T-helper 22 cell (primary cell): ENCODE data around the gene IFT80.

ENCODE experiments used
- DNase-seq: peaks from one replicate; pipeline ENCODE4 v3.0.0-alpha.2; 2020; ENCODE audit warnings: low read depth

IFT80 gene

DNA sequence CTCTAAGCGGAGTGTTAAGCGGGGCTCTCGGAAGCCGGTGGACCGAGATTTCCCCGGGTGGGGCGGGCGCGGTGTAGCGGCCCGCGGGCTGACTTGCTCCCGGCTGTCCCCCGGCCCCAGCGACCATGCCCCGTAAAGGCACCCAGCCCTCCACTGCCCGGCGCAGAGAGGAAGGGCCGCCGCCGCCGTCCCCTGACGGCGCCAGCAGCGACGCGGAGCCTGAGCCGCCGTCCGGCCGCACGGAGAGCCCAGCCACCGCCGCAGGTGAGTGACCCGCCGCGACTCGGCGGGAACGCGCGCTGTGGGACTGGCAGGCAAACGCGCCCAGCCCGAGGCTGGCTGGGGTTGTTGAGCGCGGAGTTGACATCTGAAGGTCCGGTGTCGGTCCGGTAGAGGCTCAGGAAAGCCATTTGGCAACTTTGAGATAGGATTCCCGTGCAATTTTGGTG, 1.7 kb upstream of the IFT80 start:
- DNase-seq = no peak

DNA sequence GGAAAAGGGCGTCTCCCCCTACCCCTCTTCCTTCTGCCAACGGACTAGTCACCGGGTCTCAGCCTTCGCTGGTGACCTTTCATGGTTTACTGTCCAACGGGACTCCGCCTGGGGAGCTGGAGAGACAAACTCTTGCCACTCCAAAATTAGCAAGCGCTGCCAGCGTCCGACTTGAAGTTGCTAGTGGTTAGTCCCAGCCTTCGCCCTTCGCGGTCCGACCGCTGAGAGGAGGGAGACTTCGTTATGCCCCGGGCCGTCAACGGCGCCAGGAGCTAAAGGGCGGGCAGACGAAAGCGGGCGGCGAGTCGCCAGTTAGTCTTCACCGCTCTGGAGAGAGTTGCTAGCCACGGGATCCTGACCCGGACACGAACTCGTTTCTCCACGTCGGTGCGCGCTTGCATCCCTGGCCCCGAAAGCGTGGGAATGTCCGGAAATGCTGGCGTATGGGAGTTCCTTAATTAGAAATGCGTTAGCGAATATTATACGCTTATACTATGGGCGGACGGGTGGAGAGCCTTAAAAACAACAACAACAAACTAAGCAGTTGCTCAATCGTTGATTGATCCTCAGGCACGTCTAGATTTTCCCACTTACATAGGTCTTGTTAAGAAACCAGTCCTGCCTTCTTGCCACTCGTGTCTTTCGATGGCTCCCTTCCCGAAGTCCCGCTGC, 1.1 kb upstream of the IFT80 start:
- DNase-seq = peak; percentile 8

DNA sequence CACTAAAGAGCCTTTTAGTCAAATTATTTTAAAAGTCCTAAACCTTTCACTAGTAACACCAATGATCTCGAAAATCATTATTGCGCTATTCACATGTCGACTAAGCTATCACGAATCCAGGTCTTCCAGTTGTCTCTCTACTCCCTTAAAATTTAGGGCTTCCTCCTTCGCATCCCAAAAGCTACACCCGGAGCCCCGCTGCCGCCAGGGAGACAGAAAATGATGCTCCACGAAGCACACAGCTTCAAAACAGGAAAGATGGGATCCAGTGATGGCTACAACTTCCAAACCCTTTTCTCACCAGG, 253 bp downstream of the IFT80 start:
- DNase-seq = no peak

DNA sequence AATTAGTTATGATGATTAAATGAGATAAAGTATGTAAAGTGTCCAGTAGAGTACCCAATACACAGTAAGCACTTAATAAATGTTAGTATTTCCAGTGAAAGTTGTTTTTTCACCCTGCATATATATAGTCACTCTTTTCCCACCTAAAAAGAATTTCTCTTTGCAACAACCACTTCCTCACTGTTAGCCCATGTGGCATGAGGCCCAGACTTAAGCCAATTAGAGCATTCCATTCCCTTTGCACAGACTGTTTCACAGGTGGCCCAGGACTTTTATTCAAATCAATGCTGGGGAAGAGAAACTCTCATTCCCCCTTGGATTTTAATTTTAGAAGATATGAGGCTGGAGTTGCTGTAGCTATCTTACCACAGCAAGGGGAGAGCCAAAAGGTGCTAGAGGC, 3.7 kb downstream of the IFT80 start:
- no peak for DNase-seq

DNA sequence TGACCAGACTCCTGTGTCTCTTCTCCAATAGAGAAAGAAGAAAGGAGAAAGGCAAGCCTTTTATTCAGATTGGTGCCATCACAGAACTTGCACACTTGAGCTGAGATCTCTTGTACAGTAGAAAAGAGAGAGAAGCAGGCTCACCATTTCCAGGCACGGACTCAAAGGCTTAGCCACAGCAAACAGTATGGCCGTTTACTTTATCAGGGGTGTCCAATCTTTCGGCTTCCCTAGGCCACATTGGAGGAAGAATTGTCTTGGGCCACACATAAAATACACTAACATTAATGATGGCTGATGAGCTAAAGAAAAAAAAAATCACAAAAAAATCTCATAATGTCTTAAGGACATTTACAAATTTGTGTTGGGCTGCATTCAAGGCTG, 5.0 kb downstream of the IFT80 start:
- no peak for DNase-seq

DNA sequence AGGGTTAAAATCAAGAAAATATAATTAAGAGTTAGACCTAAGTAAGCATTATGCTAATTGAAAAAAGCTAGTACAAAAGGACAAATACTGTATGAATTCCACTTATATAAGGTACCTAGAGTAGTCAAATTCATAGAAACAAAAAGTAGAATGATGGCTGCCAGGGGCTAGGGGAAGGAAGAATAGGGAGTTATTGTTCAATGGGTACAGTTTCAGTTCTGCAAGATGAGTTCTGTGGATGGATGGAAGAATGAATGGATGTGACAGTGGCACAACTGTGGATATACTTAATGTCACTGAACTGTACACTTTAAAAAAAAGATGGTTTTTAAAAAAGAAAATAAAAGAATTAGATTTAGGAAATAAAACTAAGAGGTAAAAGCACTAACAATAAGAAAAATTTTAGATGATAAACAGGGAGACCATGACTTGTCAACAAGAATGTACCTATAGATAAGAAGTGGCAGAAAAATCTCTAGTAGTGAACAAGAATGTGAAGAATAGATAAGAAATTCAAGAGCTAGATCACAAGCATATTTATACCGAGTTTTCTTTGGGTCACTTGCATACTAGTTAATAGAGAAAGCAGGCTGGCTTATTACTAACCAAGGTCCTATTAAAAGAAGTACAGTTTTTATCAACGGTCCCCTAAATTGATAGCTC, 5.5 kb downstream of the IFT80 start:
- DNase-seq = no peak

DNA sequence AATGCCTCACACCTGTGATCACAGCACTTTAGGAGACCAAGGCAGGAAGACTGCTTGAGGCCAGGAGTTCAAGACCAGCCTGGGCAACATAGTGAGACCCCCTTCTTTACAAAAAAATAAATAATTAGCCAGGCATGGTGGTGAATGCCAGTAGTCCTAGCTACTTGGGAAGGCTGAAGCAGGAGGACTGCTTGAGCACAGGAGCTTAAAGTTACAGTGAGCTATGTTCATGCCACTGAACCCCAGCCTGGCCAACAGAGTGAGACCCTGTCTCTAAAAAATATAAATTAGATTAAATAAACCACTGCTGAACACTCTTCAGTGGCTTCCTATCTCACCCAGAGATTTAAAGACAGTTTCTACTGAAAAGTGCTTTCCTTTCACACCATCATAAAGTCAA, 6.2 kb downstream of the IFT80 start:
- no peak for DNase-seq

DNA sequence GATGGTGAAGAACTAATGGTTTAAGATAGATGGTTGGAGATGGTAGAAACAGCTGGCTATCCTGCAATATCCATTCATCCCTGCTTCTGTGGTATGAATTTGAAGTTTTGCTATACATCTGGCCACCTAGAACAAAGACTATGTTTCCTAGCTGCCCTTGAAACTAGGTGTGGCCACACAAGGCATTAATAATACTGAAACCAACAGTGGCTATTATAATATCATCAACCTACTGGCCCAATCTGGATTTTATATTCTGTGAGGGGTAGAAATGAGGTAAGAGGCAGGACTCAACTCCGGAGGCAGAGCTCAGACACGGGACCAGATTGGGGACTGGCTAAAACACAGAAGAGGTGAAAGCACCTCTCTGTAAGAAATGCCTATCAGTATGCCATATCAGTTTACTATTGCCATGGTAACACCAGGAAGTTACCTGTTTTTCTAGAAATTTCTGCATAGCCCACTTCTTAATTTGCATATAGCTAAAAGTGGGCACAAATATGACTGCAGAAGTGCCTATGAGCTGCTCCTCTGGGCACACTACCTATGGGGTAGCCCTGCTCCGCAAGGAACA, 8.4 kb downstream of the IFT80 start:
- DNase-seq = no peak

DNA sequence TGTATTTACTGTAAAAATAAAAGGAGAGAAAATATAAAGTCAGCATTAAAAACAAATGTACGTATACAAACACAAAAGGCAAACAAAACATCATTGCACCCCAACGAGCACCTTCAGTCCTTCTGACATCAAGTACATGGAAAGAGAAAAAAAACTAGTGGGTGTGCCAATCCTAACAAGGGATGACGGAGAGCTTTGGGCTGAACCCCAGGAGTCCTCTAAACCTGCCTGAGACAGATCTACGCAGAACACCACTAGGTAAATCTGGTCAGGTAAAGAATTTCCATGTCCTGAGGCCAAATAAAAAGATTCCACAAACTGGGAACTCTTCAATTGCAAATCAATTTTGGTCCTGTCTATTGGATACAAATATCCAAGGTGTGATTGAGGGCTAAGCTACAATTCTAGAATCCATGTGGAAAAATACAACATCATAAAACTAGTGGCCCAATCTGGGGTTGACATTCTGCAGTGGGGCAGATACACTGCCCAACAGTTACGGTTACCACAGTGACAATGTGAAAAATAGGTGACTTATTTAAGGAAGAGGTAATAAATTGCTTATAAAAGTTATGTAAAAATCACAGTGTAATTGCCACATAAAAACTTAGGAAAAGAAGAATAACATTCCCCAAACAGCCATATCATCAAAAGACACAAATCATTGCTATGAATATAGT, 14.2 kb downstream of the IFT80 start:
- no peak for DNase-seq

DNA sequence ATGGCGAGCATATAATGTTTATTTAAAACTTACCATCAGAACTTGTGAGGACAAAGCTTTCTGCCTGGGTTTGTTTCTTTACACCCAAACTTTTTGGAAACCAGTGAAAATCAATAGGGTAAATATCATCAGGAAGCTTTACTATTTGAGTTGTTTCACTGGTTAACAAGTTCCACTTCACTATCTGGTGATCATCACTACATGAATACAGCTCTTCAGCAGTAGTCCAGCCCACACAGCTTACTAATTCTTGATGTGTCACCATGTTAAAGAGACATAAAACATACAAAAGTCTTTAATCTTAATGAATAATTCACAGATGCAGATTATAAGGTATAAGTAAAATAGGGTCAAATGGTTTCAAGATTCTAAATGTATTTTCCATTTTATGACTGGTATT, 17.6 kb downstream of the IFT80 start:
- no peak for DNase-seq

DNA sequence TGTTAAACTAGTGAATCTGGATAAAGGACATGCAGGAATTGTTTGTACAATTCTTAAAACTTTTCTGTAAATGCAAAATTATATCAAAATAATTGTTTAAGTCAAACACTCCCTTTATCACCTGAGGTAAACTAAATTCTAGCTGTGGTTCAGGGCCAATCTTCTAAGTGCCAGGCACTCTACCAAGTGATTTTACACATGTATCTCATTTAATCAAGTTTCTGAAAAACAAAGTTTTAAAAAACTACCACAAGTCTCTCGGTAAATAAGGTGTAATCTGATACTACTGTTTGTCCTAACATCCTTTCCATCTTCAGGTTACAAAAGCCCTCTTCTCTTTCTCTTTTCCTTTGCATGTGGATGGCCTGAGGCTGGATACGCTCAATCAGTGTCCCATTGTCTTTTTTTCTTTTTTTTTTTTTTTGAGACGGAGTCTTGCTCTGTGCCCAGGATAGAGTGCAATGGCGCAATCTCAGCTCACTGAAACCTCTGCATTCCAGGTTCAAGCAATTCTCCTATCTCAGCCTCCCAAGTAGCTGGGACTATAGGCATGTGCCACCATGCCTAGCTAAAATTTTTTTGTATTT, 19.3 kb downstream of the IFT80 start:
- DNase-seq = no peak

DNA sequence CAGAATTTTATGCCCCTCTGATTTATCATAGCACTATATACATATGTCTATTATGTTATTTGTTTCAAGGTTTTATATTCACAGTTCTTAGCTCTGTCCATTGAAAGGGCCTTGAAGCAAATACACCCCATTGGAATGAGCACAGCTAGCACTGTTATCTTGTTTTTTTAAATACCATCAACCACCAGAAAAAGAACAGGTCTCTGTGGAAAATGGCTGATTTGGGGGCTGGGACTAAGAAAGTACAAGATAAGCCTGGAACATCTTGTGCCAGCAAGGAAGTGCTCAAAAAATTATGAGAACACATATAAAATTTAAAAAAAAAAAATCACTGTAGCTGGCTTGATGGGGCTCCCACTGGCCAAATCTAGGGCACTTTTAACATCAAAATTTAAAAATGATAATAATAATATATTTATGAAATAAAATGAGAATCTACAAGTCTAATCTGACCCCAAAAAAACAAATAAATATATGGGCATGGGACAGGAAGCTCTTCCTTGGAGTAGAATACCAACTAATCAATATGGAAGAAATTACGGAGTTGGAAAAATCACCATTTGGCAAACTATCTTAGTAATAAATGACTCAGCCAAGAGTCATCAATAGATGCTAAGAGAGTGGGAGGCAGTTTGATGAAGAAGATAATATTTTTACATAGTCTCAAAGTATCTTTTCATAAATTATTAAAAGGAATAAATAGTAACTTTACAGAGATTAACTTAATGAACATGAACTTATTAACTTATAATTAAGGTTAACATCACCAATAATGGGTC, 20.5 kb downstream of the IFT80 start:
- no peak for DNase-seq

DNA sequence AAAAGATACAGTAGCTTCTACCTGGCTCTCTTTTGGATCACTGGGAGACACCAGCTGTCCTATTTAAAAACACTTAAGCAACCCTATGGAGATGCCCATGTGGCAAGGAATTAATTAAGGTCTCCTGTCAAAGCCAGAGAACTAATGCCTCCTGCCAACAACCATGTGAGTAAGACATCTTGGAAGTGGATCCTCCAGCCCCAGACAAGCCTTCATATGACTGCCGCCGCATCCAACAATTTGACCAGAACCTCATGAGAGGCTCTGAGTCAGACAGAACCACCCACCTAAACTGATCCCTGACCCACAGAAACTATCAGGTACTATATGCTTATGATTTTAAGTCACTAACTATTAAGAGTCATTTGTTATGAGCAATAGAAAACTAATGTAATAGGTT, 22.3 kb downstream of the IFT80 start:
- DNase-seq = no peak

DNA sequence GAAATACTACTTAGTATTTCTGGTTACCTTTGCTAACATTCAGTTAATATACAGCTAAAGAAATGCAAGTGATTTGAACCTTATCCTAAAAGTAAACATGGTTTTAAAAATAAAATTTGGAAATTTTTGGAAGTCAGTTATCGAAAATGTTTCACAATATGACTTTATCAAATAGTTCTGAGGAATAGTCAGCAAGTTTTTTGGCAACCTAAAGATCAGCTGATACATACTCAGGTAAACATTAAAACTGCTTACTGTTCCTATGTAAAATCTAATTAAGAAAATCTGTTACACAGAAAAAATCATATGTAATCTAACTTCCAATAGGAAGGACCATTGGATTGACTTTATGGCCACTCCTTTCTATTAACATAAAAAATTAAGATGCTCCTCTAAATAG, 24.1 kb downstream of the IFT80 start:
- no peak for DNase-seq

DNA sequence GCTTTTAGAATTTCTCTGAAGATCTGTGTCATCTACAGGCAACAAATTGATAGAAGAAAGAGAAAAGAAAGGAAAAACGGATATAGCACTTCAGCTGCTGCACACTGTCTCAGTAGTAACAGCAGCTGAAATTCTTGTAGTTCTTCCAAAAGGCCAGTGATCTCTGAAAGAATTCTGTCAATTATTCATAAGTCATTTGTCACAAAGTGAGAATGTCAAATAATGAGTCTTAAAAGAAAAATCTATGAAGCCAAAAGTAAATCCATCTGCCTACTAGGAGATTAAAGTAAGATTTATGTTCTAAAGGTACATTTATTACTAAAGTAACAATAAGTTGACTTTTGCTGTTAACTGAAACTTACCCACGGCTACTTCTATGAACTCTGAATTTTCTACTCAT, 24.6 kb downstream of the IFT80 start:
- DNase-seq = no peak

DNA sequence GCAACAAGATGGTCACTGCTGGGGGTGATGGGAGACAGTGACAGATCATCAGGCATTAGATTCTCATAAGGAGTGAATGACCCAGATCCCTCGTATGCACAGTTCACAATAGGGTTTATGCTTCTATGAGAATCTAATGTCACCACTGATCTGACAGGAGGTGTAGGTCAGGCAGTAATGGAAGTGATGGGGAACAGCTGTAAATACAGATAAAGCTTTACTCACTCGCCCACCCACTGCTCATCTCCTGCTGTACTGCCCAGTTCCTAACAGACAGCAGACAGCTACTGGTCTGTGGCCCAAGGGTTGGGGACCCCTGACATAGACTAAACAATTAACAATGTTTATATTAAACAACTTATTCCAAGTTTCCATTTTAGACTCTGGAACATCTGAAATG, 25.4 kb downstream of the IFT80 start:
- no peak for DNase-seq

DNA sequence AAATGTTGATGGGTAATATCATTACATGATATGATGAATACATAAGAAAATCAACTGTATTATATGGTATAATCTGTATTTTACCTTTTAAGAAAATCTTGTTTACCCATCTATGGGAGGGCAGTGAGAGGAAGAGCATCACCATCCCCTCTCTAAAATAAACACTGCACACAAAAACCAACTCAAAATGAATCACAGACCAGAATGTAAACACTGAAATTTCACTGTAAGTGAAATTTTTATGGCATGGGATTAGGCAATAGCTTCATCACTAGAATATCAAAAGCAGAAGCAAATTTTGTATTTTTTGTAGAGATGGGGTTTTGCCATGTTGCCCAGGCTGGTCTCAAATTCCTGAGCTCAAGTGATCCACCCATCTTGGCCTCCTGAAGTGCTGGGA, 26.2 kb downstream of the IFT80 start:
- no peak for DNase-seq

DNA sequence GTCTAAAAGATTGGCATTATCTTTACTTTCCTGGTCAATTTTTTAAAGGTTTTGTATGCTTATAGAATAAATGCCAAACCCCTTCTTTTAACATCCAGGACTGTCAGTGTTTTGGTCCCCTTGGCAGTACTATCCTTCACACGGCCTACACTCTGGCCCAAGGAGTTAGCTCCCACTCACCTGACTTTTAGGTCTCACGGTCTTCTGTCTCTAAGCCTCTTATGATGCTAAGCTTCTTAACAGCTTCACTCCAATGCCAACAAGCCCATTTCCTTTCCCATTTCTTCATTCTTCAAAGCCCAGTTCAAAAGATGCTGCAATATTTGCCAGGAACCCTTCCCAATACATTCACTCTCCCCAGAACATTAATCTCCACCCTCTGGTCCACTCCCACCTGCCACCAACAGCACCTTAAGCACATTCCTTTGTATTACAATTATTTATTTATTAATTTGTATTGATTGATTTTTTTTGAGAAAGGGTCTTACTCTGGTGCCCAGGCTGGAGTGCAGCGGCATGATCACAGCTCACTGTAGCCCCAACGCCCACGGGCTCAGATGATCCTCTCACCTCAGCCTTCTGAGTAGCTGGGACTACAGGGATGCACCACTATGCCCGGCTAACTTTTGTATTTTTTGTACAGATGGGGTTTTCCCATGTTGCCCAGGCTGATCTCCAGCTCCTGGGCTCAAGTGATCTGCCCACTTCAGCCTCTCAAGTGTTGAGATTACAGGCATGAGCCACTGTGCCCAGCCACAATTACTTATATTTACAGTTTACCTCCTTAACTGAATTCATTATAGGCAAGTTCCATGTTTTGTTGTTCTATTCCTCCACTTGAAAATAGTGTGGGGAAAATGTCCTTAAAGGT, 27.8 kb downstream of the IFT80 start:
- no peak for DNase-seq

DNA sequence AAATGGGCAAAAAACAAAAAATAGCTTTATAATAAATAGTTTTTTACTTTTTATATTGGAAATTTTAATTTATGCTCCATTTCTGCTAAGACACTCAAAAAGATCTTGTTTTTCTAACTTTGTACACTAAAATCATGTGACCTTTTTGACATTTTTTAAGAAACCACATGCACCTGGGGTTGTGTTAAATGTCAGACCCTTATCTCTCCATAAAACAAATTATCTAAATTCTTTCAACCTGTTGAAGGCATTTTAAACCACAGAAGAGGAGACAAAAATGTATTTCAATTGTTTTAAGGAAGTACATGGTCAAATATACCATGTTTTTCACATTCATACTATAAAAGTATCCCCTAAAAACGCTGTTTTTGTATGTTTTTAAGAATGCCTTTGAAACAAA, 29.2 kb downstream of the IFT80 start:
- DNase-seq = no peak

DNA sequence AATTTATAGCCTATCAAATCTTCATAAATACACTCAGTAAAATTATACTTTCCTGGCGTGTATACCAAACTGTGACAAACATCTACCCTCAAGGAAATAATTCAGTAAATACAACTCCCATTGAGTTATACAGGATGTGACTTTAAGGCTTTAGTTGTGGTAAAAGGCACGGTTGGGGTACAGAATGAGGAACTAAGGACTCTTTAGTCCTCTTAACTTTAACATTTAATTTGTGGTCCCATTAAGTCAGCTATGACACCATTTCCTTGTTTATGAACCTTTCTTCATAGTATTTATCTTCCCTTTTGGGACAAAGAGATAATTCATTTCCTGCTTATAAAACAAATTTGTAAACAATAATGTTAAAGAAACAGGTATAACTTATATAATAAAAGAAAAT, 30.2 kb downstream of the IFT80 start:
- no peak for DNase-seq

DNA sequence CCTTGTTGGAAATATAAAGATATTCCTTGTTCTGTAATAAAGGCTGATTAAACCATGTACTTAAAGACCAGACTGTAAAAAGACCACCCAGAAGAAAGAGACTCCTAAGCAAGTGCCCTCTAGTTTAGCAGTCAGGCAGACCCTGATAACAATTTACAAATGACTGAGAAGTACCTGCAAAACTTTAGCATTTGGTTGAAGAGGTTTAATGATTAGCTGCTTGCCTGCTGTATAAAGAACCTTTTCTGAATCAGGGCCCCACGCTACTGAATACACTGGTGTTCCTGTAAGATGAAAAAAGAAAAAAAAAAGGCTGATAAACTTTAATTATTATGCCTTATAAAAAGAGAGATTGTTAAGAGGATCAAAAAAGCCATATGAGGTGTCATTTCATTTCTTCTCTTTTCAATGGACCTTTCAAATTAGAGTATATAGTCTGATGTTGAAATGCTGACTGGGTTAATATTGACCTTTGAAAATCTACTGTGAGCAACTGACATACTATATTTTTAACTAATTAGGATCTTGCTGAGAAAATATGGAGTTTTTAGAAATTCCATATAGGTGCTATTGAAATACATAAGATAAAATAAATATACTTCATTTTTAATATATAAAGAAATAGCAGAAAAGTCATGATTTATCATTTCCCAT, 33.0 kb downstream of the IFT80 start:
- DNase-seq = no peak
